ENCODE results near the gene JMJD8.

Gene JMJD8

GRCh38 chr16:687499-687898 is 3.4 kb upstream of the JMJD8 start:
- DNase-seq = no peak

DNA sequence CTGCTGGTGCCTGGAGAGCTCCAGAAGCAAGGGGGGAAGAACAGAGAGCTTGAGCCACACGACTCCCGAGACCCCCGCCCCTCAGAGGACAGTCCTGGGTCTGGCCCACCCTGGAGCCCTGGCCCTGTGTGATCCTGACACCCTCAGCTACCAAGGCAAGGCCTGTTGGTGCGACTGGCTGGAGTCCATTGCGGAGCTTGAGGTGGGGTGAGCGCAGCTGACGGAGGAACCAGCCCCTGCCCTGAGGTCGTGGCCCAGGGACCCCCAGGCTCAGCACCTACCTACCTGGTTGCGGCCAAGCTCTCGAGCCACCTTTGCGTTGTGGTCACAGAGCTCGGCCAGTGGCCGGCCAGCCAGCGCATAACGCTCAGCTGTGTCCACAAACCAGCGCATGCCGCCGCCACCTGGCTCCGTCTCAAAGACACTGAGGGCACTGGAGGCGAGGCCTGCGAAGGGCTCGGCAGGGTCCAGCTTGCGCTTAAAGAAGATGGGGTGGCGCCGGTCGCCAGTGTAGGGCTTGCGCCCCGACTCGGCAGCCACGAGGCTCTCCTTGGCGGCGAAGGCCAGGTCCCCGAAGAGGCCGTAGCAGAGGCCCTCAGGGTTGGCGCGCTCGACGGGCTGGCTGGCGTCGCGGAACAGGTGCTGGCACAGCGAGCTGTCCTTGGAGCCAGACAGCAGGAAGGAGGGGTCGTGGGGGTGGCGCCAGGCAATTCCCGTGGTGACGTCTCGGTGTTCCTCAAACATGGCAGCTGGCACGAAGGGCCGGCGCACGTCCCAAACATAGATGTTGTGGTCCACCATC is 2.5 kb upstream of the JMJD8 start:
- DNase-seq = no peak

GRCh38 chr16:685967-686366 is 1.8 kb upstream of the JMJD8 start:
- no peak for DNase-seq

DNA sequence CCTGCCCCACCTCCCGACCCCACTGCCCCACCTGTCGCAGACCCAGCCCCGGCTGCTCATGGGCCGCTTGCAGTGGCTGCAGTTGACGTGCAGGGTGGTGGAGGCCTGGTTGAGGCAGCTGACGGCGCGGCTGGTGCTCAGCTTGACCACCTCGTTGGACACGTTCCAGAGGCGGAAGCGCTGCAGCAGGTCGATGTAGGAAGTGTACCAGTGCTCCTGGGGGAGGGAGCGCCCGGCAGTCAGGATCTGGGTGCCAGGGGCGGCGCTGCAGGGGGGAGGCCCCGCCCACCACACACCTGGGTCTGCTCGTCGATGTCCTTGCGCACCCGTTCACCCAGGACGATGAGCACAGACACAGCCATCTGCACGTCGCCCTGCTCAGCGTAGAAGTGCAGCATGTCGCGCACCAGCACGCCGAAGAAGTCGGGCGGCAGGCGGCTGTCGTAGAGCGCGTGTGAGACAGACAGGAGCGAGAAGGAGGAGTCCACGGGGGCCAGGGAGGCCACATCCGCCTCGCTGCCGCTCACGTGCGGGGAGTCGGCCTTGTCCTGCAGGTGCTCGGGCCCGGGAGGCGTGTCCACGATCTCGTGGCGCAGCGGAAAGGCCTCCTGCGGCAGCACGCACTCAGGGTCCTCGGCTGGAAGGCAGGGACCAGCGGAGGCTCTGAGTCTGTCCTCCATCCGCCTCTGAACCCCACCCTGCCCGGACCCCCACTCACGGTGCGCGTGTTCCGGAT is 995 bp upstream of the JMJD8 start:
- DNase-seq = no peak

GRCh38 chr16:683396-684070 is 601 bp downstream of the JMJD8 start:
- DNase-seq = no peak

DNA sequence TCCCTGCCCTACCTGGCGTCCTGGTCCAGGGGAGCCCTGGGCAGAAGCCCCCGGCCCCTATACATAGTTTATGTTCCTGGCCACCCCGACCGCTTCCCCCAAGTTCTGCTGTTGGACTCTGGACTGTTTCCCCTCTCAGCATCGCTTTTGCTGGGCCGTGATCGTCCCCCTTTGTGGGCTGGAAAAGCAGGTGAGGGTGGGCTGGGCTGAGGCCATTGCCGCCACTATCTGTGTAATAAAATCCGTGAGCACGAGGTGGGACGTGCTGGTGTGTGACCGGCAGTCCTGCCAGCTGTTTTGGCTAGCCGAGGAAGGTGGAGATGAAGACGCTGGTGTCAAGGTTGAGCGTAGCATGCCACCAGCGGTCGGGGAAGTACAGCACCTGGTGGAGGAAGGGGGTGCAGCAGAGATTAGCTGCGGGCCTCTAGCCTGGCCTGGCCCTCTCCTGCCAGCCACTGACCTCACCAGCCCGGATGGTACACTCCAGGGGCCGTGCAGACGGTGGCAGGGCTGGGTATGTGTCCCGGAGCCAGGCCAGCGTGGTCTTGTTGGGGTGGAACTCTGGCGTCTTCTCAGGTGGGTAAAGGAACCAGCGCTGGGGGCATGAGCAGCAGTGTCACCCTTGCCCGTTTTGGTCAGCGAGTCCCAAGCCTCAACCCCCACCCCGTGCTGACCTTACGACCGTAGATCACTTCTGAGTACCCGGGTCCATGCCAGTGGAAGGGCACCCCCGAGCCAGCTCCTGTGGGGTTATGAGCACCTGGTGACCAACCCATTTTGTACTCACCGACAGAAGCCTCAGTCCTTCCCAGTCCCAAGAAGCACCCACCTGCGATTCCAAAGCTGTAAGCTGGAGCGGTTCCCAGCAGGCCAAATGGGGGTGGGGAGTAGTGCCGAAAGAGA is 1.4 kb downstream of the JMJD8 start:
- no peak for DNase-seq

- DNase-seq = no peak
Observed at GRCh38 chr16:681746-682427, 2.2 kb downstream of the JMJD8 start.

DNA sequence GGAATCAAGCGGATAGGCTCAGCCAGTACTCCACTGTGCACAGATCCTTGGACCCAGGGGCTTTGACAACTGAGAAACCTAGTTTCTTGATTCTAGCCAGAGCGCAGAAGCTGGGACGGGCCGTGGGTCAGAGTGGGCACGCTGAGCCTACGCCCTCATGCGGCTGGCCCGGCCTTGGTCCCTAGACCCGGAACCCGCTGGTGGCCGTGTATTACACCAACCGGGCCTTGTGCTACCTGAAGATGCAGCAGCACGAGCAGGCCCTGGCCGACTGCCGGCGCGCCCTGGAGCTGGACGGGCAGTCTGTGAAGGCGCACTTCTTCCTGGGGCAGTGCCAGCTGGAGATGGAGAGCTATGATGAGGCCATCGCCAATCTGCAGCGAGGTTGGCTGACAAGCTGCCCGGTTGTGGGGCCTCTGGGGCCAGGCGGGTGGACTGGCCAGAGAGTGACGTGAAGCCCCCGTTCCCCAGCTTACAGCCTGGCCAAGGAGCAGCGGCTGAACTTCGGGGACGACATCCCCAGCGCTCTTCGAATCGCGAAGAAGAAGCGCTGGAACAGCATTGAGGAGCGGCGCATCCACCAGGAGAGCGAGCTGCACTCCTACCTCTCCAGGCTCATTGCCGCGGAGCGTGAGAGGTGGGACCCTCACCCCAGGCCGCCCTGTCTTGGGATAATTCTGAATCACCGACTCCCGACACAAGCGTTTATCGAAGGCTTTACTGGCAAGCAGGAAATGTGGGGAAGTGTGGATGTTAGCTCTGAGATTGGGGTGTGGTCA is 3.0 kb downstream of the JMJD8 start:
- no peak for DNase-seq

GRCh38 chr16:680625-680945 is 3.5 kb downstream of the JMJD8 start:
- no peak for DNase-seq

DNA sequence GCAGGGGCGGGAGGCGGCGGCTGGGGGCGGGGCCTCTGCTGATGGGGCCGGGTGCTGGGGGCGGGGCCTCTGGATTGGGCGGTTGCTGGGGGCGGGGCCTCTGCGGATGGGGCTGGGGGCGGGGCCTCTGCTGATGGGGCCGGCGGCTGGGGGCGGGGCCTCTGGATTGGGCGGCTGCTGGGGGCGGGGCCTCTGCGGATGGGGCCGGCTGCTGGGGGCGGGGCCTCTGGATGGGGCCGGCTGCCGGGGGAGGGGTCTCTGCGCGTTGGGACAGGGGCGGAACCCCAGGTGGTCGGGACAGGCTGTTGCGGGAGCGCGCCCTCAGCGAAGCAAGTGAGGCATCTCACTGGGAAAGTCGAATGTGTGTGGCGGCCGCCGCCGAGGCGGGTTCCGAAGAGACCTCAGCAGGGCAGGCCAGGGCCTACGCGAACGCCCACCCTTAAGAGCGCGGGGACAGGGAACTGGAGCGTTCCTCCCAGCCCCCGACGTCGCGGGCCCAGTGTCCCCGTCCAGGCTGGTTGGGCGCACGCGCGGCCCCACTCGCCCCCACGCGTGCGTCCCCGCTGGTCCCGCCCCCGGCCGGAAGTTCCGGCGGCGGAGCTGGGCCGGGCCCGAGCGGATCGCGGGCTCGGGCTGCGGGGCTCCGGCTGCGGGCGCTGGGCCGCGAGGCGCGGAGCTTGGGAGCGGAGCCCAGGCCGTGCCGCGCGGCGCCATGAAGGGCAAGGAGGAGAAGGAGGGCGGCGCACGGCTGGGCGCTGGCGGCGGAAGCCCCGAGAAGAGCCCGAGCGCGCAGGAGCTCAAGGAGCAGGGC is 4.1 kb downstream of the JMJD8 start, which contains the start of gene STUB1:
STUB1 (plus strand) TSS at position 597 of the 811 bp plus-strand sequence; CDS start at position 713, 116 bp downstream.
- peak; percentile 88 to 90 for DNase-seq

- peak in 1 of 2 experiments; percentile 39 for DNase-seq
Observed at GRCh38 chr16:678858-679813, 5.0 kb downstream of the JMJD8 start.

DNA sequence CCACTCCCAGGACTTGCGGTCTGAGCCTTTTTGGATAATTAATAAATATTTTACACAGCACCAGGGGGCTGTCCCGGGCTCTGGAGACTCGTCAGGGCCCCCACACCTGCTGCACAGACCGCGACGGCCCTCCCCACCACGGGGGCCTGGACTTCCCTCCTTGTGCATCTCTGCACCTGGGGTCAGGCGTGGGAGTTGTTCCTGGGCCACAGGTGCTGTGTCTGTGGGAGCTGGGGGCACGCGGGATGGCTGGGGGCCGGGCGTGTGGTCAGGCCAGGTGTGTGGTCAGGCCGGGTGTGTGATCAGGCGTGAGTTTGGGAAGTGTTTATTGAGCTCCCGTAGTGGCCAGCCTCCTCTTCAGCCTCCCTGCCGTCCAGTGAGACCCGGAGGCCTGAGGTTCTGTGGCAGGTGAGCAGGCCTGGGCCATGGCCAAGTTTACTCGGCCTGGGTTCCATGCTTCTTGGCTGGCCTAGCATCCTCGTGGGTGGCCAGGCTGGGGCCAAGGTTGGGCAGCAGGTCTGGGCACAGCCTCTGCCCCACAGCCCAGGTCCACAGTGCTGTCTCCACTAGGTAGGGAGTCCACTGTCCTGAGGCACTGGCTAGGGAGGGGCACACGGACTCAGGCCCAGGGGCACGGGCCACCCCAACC is 5.8 kb downstream of the JMJD8 start:
- DNase-seq = no peak

- DNase-seq = no peak
Observed at GRCh38 chr16:677316-678190, 6.6 kb downstream of the JMJD8 start.

GRCh38 chr16:676913-677312 is 7.2 kb downstream of the JMJD8 start:
- peak in 1 of 2 experiments; percentile 28 for DNase-seq

DNA sequence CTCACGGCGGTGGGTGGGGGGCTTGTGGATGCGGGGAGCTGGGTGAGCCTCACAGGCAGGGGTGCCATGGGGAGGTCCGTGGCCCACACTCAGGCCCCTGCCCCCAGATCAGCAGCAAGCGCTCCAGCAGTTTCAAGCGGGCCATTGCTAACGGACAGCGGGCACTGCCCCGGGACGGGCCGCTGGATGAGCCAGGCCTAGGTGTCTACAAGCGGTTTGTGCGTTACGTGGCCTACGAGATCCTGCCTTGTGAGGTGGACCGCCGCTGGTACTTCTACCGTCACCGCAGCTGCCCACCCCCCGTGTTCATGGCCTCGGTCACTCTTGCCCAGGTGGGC is 7.6 kb downstream of the JMJD8 start:
- no peak for DNase-seq

GRCh38 chr16:675884-676564 is 8.1 kb downstream of the JMJD8 start:
- no peak for DNase-seq

All from activated CD4-positive, alpha-beta T cell treated with anti-CD3 and anti-CD28 coated beads, Interleukin-2, amount 50 U/mL, for 4 hours (primary cell).